ENCODE data around the gene METAP1.

GRCh38 chr4:99088023-99088449 is 92.5 kb downstream of the METAP1 start:
- TF ChIP-seq REST (IDR thresholded peaks at IDR 0.05) (no peak), CTCF (IDR thresholded peaks at IDR 0.05) (no peak), E2F6 (IDR thresholded peaks at IDR 0.05; ENCODE audit: borderline replicate concordance, low read depth) (no peak), POLR2A (IDR thresholded peaks at IDR 0.05; ENCODE audit: low read length) (no peak), USF2 (IDR thresholded peaks at IDR 0.05) (no peak), FOSL2 (IDR thresholded peaks at IDR 0.05) (no peak), FOSL2 (CRISPR knock-in tag; IDR thresholded peaks at IDR 0.05) (no peak), CHD2 (IDR thresholded peaks at IDR 0.05; ENCODE audit: low read length, partially characterized antibody) (no peak), CEBPB (IDR thresholded peaks at IDR 0.05) (no peak; a peak in 1 of 4 replicates), CBX2 (IDR thresholded peaks at IDR 0.05; ENCODE audit: borderline replicate concordance, low read depth) (no peak), RAD21 (conservative IDR thresholded peaks at IDR 0.05 in 1 of 2, IDR thresholded peaks at IDR 0.05 in 1 of 2) (no peak), HOXA7 (CRISPR knock-in tag; IDR thresholded peaks at IDR 0.05) (no peak)

Measured in A549 (cell line).